Loucy (cell line): Measurements from ENCODE around the gene CACFD1.

Experiments used
- EZH2phosphoT487 ChIP-seq: fragments of 200-600 bp; IDR thresholded peaks from 2 replicates; pipeline ENCODE4 v1.6.1; 2018; ENCODE audit warnings: antibody characterized with exemption, mild to moderate bottlenecking, moderate library complexity, borderline replicate concordance
- TF ChIP-seq, protein P1 (sequence below): fragments of 200-600 bp; sonication (generic); conservative IDR thresholded peaks from 2 replicates; pipeline ENCODE4 v1.5.1; 2014; ENCODE audit warnings: mild to moderate bottlenecking, antibody characterized with exemption, low read length

DNA sequence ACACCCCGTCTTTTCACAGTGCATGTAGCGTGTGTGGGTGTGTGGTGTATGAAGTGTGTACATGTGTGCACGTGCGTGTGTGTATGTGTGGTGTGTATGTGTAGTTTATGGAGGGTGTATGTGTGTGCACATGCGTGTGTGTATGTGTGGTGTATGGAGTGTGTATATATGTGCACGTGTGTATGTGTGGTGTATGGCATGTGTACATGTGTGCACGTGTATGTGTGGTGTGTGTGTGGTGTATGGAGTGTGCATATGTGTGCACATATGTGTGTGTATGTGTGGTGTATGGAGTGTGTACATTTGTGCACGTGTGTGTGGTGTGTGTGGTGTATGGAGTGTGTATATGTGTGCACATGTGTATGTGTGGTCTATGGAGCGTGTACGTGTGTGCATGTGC is 51.8 kb downstream of the CACFD1 start:
- TF ChIP-seq, protein P1, sequence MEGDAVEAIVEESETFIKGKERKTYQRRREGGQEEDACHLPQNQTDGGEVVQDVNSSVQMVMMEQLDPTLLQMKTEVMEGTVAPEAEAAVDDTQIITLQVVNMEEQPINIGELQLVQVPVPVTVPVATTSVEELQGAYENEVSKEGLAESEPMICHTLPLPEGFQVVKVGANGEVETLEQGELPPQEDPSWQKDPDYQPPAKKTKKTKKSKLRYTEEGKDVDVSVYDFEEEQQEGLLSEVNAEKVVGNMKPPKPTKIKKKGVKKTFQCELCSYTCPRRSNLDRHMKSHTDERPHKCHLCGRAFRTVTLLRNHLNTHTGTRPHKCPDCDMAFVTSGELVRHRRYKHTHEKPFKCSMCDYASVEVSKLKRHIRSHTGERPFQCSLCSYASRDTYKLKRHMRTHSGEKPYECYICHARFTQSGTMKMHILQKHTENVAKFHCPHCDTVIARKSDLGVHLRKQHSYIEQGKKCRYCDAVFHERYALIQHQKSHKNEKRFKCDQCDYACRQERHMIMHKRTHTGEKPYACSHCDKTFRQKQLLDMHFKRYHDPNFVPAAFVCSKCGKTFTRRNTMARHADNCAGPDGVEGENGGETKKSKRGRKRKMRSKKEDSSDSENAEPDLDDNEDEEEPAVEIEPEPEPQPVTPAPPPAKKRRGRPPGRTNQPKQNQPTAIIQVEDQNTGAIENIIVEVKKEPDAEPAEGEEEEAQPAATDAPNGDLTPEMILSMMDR: no peak
- no peak for TF ChIP-seq EZH2phosphoT487
